ENCODE results near the gene DHRSX.

- no peak for TF ChIP-seq CTCF (IDR thresholded peaks at IDR 0.05; ENCODE audit: poor library complexity, severe bottlenecking)
- no peak for TF ChIP-seq POLR2AphosphoS5 (IDR thresholded peaks at IDR 0.05)
- TF ChIP-seq EZH2 (IDR thresholded peaks at IDR 0.05; ENCODE audit: borderline replicate concordance, insufficient read depth, low read length, poor library complexity, severe bottlenecking) = no peak
- TF ChIP-seq TAF1 (IDR thresholded peaks at IDR 0.05; ENCODE audit: low read depth) = no peak
- TF ChIP-seq EP300 (conservative IDR thresholded peaks at IDR 0.05; ENCODE audit: poor library complexity, severe bottlenecking) = no peak
- TF ChIP-seq REST (IDR thresholded peaks at IDR 0.05; ENCODE audit: borderline replicate concordance) = no peak
- TF ChIP-seq RAD21 (conservative IDR thresholded peaks at IDR 0.05) = no peak
- no peak for TF ChIP-seq SMC3 (conservative IDR thresholded peaks at IDR 0.05; ENCODE audit: poor library complexity)
- TF ChIP-seq MXI1 (conservative IDR thresholded peaks at IDR 0.05; ENCODE audit: poor library complexity, severe bottlenecking) = no peak
These were observed 21.2 kb upstream of the DHRSX start for GRCh38 chrX:2521927-2522386.

All from neural cell (in vitro differentiated cells).